ELF-1 (cell line): ENCODE results near the gene REN.
A peak's percentile ranks its signal among the peaks of the same experiment; 100 is the strongest.

ENCODE experiments used
- DNase-seq: peaks from one replicate; pipeline ENCODE4 v3.0.0-alpha.2; 2016; ENCODE audit warnings: low read depth, low spot score

Gene REN

GRCh38 chr1:204110894-204111633 is 55.1 kb downstream of the REN start:
- DNase-seq, result peak; percentile 64

- peak; percentile 93 for DNase-seq
Measured at GRCh38 chr1:204108312-204109141, 57.6 kb downstream of the REN start.

DNA sequence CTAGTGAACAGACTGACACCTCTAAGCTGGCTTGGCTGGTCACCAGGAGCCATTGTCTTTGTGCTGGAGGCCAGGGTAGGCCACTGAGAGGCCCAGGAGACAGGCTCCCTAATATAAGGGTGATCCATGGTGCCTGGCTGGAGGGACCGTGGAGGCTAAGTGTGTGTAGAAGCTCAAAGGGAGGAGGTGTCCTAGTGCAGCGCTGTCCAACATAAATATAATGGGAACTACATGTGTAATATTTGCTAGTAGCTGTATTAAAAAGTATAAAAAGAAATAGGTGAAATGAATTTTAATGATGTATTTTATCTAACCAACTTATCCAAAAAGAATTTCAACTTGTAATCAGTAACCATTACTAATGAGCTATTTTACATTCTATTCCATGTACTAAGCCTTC is 58.2 kb downstream of the REN start:
- no peak for DNase-seq

DNA sequence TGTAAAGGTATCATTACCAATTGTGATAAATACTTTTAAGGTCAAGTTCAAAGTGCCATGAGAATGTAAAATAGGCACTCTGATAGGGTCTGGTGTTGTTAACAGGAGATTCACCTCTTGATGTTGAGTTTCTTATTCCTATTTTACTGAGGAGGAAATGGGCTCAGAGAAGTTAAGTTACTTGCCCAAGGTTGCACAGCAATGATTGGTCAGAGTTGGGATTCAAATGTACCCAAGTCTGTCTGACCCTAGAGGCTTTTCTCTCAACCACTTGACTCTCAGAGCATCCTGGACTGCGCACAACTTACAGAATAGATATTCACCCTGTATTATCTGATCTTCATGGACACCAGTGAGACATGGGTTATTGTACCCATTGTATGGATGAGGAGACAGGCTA is 59.3 kb downstream of the REN start:
- DNase-seq, result no peak

DNA sequence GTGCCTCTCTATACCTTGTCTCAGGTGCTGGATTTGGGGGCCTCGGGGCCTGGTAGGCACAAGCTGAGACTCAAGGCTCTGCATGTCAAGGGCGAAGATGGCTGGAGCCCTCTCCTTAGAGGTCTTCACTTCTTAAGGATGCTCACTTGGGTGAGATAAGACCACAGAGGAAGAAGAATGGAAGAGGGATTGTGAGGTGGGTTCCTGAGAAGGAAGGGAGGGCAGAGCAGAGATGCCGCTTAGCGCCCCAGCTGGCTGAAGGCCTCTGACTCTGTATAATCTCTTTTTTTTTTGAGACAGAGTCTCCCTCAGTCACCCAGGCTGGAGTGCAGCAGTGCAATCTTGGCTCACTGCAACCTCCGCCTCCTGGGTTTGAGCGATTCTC is 61.0 kb downstream of the REN start:
- no peak for DNase-seq
